HAP-1 (cell line): ENCODE data around the gene NR5A1.

Experiments
- DNase-seq, 2 experiments: peaks; one replicate each; pipeline ENCODE4 v3.0.0-alpha.2; 2016 to 2020; ENCODE audit warnings: low spot score in 2 of 2
- H3K27me3 ChIP-seq: fragments of 250-450 bp; sonication (Bioruptor Pico); 2 replicates; pipeline ENCODE4 v1.5.1; 2020; ENCODE audit warnings: low read depth, mild to moderate bottlenecking, moderate library complexity
- H3K36me3 ChIP-seq: fragments of 250-450 bp; sonication (Bioruptor Pico); replicated peaks from 2 replicates; pipeline ENCODE4 v1.5.1; 2020; ENCODE audit warnings: mild to moderate bottlenecking
- H3K4me1 ChIP-seq: fragments of 250-450 bp; sonication (Bioruptor Pico); 2 replicates; pipeline ENCODE4 v1.5.1; 2020; ENCODE audit warnings: mild to moderate bottlenecking
- H3K4me3 ChIP-seq: fragments of 250-450 bp; sonication (Bioruptor Pico); 2 replicates; pipeline ENCODE4 v1.5.1; 2020; ENCODE audit warnings: mild to moderate bottlenecking, moderate library complexity
- H3K9me3 ChIP-seq: fragments of 250-450 bp; sonication (Bioruptor Pico); 2 replicates; pipeline ENCODE4 v1.5.1; 2020; ENCODE audit warnings: mild to moderate bottlenecking, moderate library complexity
- in situ Hi-C: fragments of 300-500 bp; cut with MboI; formaldehyde crosslinking; loops from 3 replicates; pipeline ENCODE4 v1.14.3; 2020; ENCODE audit warnings: low sequenced_read_pairs, inconsistent platforms, mixed read lengths

Gene NR5A1

DNA sequence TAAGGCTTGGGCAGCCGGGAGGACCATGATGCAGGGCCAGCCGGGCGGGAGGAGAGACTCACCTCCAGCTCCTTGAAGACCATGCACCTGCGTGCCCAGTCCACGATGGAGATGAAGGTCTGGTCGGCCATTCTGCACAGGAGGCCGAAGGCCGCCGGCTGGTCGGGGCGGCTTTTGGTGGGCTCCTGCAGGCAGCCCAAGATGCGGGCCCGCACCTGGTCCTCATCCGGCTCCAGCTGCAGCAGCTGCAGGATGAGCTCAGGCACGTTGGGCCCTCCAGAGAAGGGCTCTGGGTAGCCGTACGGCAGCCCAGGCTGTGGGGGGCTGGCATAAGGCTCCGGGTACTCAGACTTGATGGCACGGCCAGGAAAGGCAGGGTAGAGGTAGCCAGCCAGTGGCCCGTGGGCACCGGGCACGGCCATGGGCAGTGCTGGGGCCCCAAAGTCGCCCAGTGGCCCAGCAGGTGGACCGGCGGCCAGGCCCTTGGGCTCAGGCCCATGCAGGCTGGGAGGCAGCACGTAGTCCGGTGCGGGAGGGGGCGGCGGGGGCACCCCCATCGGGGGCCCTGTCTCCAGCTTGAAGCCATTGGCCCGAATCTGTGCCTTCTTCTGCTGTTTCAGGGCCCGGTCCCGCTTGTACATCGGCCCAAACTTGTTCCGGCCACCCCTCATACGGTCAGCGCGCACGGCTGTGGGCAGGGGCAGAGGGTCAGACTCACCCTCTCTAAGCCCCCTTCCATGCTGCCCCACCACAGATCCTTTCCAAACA, 7.0 kb downstream of the NR5A1 start:
- in situ Hi-C loops, result no loop called here
- DNase-seq, result no peak
- Histone ChIP-seq H3K4me3 (no peak overlapping the region), H3K36me3 (no peaks in the 10 kb centered on the region), H3K27me3 (peaks cover 23% of the 10 kb centered on the region), H3K4me1 (no peaks in the 10 kb centered on the region), H3K9me3 (no peaks in the 10 kb centered on the region)

DNA sequence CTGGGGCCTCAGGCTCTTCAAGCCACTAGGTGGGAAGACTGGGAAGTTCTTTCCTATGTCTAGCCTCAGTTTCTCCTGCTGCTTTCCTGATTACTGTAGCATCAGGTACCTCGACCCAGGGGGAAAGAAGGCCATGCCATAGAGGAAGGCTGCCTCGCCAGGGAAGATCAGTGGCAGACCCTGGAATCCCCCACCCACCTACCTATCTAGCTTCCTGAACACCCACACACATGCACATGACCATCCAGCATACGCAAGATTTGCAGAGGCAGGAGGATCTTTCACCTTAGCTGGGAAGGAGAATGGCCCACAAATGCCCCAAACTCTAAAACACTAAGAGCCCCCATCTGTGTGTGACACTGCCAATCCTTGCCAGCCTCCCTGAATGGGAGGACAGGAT, 8.0 kb downstream of the NR5A1 start:
- in situ Hi-C loops, result no loop called here
- no peaks in the 10 kb centered on the region for H3K9me3 ChIP-seq
- no peak overlapping the region for H3K4me3 ChIP-seq
- H3K4me1 ChIP-seq, result no peaks in the 10 kb centered on the region
- H3K36me3 ChIP-seq, result no peaks in the 10 kb centered on the region
- peaks cover 17% of the 10 kb centered on the region for H3K27me3 ChIP-seq
- DNase-seq, result no peak

DNA sequence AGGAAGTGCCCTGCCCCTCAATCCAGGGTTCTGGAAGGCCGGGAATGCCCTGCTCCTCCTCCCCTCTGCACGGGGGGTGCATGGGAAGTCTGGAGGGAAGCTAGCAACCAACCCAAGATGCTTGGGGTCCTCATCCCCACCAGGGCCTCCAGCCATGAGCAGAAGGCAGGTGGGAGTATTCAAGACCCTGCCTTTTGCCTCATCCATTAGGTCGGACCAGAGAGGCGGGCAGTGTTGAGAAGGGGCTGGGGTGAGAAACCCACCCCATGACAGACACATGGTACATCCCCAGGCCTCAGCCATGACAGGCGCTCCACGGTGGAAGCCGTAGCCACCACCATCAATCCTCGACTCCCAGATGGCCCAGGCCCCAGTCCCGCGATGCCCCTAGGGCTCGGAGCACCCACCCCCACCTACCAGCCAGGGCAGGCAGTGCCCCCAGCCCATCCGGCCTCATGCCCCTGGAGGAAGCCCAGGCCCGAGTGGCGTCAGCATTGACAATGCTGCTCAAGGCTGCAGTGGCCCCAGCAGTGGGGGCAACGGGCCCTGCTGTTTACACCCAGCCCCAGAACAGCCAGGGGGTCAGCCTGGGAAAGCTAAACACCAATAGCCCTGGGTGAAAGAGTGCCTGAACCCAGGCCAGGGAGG, 8.6 kb downstream of the NR5A1 start:
- Histone ChIP-seq H3K9me3 (no peaks in the 10 kb centered on the region), H3K36me3 (no peaks in the 10 kb centered on the region), H3K4me1 (no peaks in the 10 kb centered on the region), H3K4me3 (no peak overlapping the region), H3K27me3 (peaks cover 12% of the 10 kb centered on the region)
- DNase-seq, result no peak
- in situ Hi-C loops, result no loop called here

DNA sequence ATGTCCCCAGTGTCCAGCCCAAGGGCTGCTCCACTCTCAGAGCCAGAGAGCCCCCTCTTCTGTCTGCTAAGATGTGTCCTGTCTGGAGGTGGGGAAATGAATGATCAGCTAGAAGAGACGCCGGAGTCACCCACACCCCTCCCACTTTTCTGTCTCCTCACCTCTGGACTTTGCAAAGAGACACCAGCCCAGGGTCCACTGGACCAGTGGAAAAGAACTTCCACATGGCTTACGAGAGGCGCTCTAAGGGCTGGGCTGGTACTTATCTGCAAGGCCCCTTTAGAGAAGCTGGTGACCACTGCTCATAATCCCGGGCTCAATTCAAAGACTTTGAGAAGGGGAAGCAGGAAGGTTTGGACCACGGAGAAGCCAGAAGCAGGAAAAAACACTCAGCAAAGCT, 9.2 kb downstream of the NR5A1 start:
- Histone ChIP-seq H3K9me3 (no peaks in the 10 kb centered on the region), H3K27me3 (peaks cover 10% of the 10 kb centered on the region), H3K4me1 (no peaks in the 10 kb centered on the region), H3K4me3 (no peak overlapping the region), H3K36me3 (no peaks in the 10 kb centered on the region)
- in situ Hi-C loops, result no loop called here
- DNase-seq, result no peak

DNA sequence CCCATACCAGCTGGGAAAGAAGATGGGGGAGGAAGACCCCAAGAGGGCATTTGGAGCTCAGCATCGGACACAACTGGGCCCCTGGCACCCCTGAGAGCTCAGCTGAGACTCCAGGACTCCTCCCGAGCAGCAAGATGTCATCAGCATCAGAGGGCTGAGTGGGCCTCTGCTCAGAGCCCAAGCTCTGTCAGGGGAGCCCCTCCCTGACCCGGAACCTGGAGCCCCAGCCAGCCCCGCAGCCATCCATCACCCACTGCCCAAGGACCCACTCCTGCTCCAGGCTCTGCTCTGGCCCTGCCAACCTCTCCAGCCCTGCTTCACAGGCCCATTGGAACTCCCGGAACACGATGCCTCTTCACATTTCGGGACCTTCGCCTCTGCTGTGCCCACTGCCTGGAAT, 9.8 kb downstream of the NR5A1 start:
- no peaks in the 10 kb centered on the region for H3K36me3 ChIP-seq
- H3K4me3 ChIP-seq, result no peak overlapping the region
- no peaks in the 10 kb centered on the region for H3K4me1 ChIP-seq
- H3K27me3 ChIP-seq, result peaks cover 8% of the 10 kb centered on the region
- DNase-seq, result no peak
- in situ Hi-C loops, result no loop called here
- H3K9me3 ChIP-seq, result no peaks in the 10 kb centered on the region

DNA sequence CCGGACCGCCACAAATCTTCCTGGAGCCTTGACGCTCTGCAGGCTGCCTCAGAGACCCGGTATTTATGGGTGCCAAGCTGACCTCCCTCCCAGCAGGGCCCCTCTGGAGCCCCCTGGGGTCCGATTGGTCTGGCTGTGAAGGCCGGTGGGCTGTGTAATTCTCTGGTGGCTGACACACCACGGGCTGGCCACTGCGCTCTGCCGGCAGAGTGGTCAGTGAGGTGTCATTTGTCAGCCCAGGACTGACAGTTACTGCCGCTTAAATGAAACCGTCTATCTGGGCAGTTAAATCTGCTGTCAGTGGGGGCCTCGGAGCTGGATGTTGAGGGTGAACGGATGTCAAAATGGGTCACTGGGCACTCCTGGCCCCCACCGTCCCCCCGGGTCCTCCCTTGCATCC, 10.7 kb downstream of the NR5A1 start:
- in situ Hi-C loops, result no loop called here
- no peaks in the 10 kb centered on the region for H3K36me3 ChIP-seq
- peaks cover 1% of the 10 kb centered on the region; the same call in 1 of the 2 replicates for H3K27me3 ChIP-seq
- H3K4me3 ChIP-seq, result no peak overlapping the region
- no peak for DNase-seq
- H3K4me1 ChIP-seq, result no peaks in the 10 kb centered on the region
- H3K9me3 ChIP-seq, result no peaks in the 10 kb centered on the region

DNA sequence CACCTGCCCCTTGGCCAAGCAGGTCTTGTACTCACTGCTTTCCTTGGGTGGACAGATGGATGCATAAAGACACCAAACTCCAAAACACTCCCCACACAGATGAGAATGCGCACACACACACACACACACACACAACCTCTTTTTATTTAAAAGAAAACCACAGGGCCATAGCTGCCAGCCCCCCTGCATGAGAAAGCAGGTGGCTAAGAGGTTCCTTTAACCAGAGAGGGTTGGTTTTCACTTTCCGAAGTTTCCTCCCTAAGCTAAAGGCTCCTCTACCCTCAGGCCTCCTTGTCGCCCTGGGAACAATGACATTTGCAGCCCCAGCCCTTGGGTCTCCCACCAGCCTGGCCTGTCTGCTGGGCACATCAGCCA, 11.1 kb downstream of the NR5A1 start:
- H3K4me1 ChIP-seq, result no peaks in the 10 kb centered on the region
- in situ Hi-C loops, result no loop called here
- H3K27me3 ChIP-seq, result no peaks in the 10 kb centered on the region; the same call in 1 of the 2 replicates

DNA sequence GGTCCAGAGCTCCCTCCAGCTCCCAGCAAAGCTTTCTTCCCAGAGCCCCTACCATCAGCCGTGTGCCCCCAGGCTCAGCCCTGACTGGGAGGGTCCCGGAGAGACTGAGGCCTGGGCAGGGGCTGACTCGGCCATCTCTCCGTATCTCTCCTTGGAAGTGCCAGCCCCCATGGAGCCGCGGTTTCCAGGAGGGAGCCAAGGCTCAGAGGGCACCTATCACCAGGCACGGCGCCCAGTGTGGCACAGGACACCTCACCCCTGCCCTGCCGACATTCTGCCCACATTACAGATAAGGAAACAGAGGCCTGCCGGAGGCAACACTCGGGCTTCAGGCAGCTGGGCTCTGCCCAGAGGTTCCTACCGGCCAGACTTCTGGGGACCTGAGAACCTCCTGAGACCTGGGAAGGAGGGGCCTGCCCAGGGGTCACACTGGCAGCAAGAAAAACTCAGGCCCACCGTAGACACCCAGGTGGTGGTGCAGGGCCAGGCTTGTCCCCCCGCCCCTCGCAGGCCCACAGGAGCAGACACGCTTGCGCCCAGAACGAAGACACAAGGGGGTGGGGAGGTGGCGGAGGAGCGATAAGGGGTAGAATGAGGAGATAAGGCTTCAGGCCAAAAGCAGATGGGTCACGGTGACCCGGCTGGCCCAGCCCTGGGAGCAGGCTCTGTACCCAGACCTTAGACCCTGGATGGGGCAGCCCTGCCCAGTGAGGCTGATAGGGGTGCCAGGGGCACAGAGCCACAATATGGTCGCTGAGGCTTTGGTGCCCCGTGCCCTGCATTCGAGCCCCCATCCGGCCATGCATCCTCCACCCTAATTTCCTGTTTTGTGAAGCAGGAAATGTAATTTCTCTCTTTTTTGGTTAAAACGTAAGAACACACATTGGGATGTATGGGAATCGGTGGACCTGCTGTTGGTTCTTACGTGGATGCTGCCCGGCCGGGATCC, 11.8 kb downstream of the NR5A1 start:
- H3K4me3 ChIP-seq, result no peak overlapping the region
- no peaks in the 10 kb centered on the region for H3K36me3 ChIP-seq
- H3K27me3 ChIP-seq, result no peaks in the 10 kb centered on the region; the same call in 1 of the 2 replicates
- no peaks in the 10 kb centered on the region for H3K9me3 ChIP-seq
- in situ Hi-C loops, result no loop called here
- DNase-seq, result no peak
- H3K4me1 ChIP-seq, result no peaks in the 10 kb centered on the region

More for the DNA sequence above, 11.1 kb downstream of the NR5A1 start:
- DNase-seq, result no peak
- Histone ChIP-seq H3K9me3 (no peaks in the 10 kb centered on the region), H3K36me3 (no peaks in the 10 kb centered on the region), H3K4me3 (no peak overlapping the region)

DNA sequence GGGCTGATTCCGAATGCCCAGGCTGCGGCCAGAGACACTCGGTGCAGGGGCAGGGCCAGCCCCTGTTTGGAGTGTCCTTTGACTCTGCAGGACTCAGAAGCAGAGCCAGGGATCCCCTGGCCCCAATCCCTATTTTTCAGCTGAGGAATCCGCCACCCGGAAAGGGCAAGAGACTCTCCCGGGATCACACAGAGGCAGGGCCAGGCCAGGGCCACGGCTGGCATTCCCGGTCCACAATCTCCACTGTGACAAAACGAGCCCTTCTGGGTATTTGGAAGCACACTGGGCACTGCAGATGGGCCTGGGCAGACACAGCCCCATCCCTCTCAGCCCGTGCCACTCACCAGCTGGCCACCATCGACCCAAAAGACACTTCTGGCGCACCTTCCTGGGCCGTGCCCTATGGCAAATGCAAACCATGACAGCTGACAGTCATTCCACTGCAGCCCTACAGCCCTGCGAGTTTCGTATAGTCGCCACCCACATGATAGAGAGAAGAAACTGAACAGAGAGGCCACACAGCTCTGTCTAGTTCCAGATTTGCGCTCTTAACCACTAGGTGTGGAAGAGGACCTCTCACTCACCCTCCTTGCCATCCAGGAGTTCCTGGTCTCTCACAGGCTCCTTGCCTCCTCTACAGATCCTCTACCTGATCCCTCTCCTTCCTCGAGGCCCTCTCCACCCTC, 13.3 kb downstream of the NR5A1 start:
- H3K9me3 ChIP-seq, result no peaks in the 10 kb centered on the region
- no peaks in the 10 kb centered on the region for H3K4me1 ChIP-seq
- in situ Hi-C loops, result no loop called here
- no peaks in the 10 kb centered on the region; the same call in 1 of the 2 replicates for H3K27me3 ChIP-seq
- H3K36me3 ChIP-seq, result no peaks in the 10 kb centered on the region
- no peak overlapping the region for H3K4me3 ChIP-seq
- DNase-seq, result no peak

DNA sequence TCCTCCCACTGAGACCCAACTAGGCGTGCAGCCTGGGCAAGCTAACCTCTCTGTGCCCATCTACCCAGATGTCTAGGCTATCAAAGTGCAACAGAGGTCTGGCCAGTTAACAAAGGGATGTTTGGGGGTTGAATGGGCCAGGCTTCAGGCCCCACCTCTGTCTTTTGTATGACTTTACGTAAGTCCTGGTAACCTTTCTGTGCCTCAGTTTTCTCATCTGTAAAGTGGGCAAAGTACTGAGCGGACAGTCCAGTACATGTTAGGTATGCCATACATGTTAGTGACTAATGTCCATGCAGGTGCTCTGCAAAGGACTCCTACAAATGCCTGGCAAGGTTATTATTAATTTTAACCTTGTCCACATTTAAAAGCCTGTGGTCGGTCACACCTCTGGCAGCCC, 14.0 kb downstream of the NR5A1 start:
- Histone ChIP-seq H3K27me3 (no peaks in the 10 kb centered on the region; the same call in 1 of the 2 replicates), H3K4me1 (no peaks in the 10 kb centered on the region), H3K4me3 (no peak overlapping the region), H3K9me3 (no peaks in the 10 kb centered on the region), H3K36me3 (no peaks in the 10 kb centered on the region)
- no peak for DNase-seq
- in situ Hi-C loops, result no loop called here

DNA sequence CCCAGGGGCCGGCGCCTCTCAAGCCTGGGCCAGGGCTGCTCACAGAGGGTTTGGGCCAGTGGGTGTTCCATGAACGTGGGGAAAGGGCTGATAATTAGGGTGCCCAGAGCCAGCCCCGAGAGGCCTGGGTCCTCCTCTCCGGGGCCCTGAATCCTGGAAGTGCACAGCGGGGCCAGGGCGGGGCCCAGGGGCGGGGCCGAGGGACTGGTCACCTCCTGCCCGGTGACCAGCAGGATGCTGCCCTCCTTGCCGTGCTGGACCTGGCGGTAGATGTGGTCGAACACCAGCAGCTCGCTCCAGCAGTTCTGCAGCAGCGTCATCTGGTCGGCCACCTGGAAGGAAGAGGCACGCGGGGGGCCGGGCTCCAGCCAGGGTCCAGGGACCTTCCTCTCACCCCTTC, 14.4 kb downstream of the NR5A1 start:
- no peak overlapping the region for H3K4me3 ChIP-seq
- H3K9me3 ChIP-seq, result no peaks in the 10 kb centered on the region
- in situ Hi-C loops, result no loop called here
- no peaks in the 10 kb centered on the region for H3K4me1 ChIP-seq
- H3K36me3 ChIP-seq, result no peaks in the 10 kb centered on the region
- no peaks in the 10 kb centered on the region; the same call in 1 of the 2 replicates for H3K27me3 ChIP-seq
- no peak for DNase-seq

DNA sequence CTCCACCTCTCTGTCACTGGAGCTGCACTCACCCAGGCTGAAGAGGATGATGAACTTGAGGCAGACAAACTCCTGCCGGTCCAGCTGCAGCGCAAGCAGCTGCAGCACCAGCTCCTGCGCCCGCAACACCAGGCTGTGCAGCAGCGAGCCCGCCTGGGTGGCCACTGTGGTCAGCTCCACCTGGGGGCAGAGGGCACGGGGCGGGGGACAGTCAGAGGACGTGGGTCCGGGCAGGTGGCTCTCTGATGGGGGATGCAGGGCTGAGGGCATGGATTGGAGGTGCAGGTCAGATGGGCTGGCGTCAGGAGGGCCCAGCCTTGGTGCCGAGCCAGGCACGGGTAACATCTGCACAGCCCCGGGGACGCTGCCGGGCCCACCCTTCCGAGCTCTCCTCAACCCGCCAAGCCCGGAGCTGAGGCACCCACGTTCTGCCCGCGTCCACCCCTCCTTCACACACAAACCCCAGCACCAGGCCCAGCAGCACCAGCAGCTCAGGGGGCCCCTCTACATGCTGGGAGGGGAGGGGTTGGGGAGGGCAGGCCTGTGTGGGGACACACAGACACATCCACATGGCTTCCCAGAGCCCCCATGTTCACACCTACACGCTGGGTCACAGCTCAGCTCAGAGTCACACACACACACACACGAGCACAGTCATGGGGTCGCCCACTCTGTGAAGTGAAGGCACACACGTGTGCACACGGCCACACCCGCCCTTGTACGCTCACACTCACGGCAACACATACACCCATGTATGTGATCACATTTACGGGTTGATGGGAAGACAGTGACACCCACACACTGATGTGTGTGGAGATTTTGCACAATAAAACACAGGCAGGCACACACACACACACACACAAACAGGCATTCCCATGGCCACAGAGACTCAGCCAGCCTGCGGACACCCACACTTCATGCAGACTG, 15.9 kb downstream of the NR5A1 start:
- Histone ChIP-seq H3K9me3 (no peaks in the 10 kb centered on the region), H3K4me1 (no peaks in the 10 kb centered on the region), H3K4me3 (no peak overlapping the region), H3K27me3 (no peaks in the 10 kb centered on the region; the same call in 1 of the 2 replicates), H3K36me3 (no peaks in the 10 kb centered on the region)
- in situ Hi-C loops, result no loop called here
- no peak for DNase-seq
